HG03442 (cell line): ENCODE data around the gene ZNF106.

Experiments used
- ATAC-seq: cut with Tn5 transposase; IDR thresholded peaks from one replicate; pipeline ENCODE4 v1.9.1; 2021; ENCODE audit warnings: mild to moderate bottlenecking, moderate library complexity; ENCODE audit not compliant: unreplicated experiment

ZNF106 gene

GRCh38 chr15:42482701-42483100 lies 8.2 kb downstream of the ZNF106 start:
- ATAC-seq = no peak

DNA sequence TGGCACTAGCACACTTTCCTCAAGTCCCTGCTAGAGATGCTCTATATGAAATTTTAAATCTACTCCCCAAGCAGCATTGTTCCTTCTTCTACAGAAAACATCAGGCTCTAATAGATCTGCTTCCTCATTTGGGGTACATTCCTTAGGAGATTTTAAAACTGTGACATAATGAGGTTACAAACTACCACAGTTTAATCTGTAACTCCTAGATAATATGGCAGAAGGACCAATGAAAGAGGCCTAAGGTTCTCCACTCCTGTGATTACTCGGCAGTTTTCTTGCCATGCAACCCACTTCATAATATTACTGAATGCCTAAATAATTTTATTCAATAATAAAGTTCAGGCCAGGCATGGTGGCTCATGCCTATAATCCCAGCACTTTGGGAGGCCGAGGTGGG lies 16.1 kb downstream of the ZNF106 start:
- no peak for ATAC-seq

GRCh38 chr15:42471002-42471401 lies 19.9 kb downstream of the ZNF106 start:
- no peak for ATAC-seq

DNA sequence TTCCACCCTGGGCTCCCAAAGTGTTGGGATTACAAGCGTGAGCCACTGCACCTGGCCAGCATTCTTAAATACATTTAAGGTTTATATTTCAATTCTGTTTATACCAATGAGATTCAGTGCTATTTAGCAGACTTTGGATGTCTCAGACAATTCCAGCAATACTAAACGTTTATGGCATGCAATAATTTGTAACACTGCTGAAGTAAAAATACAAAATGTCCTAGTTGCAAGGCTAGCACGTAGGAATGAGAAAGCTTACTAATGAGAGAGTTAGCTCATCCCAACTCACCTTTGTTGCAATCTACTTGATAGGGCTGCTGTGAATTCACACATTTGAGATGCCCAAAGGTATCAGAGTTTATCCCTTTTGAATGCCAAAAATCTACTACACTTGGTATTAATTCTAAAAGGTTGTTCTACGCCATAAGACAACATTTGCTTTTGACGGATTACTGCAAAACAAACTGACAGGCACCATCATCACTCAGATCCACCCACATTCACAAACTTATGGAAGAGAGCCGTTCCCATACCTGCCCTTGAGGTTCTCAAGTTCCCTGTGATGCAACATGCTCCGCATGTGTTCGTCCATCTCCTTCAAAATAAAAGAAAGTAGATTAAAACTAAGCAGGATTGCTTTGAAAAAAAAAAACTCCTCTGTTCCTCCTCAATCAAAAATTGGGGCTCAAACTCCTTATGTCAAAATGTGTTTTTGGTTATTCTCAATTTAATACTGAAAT lies 25.3 kb downstream of the ZNF106 start:
- no peak for ATAC-seq

DNA sequence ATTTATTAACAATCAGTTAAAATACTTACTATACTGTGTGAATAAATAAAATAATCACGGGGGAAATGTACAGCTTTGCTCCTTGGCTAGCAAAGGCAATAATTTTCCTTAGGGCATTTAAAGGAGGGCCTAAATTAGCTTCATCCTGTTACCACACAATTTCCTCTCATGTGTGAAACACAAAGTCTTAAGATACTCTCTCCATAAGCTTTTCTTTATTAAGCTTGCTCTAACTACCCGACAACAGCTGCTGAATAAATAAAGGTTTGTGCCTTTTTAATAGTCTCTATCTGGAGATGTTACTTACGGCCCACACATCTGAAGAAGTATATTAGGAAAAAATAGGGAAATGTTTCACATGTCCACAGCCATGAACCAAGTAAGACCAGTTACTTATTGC lies 29.7 kb downstream of the ZNF106 start:
- ATAC-seq = no peak

DNA sequence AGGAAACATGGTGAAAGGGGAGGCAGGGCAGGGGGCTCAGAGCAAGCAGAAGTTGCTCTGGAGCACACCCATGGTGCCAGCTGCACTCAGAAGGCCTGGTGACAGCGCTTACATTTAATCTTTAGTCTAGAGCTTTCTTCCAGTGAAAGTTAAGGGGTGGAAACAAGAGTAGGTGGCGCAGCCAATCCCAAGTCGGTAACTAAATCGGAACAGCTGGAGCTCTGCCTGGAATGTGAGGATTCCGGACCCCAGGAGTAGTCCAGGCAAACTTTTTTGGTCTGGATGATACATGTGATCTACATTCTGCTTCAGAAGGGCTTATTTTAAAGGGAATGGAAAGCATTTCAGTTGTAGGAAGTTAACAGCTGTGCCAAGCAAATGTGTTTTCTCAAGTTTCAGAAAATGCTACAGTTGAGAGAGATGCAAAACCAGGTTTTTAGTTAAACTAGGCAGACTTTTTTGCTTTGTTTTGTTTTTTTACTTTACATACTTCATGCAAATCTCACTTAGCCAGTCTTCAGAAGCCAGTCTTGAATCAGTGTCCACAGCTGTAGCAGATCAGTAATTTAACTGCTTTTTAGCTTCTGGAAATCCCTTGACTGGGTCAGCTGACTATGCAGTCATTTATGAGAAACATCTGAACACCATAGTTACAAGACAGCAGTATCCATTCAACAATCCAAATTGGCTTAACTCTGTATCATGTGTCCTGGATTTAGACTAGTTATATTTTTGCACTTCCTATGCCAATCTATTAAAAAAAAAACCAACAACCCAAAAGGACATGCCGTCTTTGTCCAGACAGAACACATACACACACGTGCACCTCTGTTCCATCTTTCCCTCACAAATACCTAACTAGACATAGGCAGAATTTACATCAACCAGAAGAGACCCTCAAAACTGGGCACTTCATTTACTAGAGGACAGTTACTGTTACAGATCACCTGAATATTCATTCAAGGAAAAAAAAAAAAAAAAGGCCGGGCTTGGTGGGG lies 33.2 kb downstream of the ZNF106 start:
- no peak for ATAC-seq

- no peak for ATAC-seq
Measured at GRCh38 chr15:42456971-42457370, 34.0 kb downstream of the ZNF106 start.

GRCh38 chr15:42456531-42456930 lies 34.4 kb downstream of the ZNF106 start:
- ATAC-seq = no peak

GRCh38 chr15:42453826-42454225 lies 37.1 kb downstream of the ZNF106 start:
- no peak for ATAC-seq

DNA sequence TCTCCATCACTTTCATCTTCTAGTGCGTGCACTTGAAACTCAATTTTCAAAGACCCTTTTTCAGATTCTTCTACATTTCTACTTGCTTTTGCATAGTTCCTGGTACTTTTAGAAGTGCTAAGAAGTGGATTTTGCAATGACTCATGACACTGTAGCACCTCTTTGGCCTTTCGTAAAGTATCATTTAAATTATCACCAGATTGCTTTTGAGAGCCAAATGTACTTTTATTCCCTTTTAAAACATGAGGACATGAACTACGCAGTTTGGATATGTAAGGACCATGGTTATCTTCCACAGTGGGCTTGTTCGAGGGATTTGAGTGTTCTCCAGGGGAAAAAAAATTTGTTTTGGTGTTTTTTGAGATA lies 40.5 kb downstream of the ZNF106 start:
- ATAC-seq = no peak

DNA sequence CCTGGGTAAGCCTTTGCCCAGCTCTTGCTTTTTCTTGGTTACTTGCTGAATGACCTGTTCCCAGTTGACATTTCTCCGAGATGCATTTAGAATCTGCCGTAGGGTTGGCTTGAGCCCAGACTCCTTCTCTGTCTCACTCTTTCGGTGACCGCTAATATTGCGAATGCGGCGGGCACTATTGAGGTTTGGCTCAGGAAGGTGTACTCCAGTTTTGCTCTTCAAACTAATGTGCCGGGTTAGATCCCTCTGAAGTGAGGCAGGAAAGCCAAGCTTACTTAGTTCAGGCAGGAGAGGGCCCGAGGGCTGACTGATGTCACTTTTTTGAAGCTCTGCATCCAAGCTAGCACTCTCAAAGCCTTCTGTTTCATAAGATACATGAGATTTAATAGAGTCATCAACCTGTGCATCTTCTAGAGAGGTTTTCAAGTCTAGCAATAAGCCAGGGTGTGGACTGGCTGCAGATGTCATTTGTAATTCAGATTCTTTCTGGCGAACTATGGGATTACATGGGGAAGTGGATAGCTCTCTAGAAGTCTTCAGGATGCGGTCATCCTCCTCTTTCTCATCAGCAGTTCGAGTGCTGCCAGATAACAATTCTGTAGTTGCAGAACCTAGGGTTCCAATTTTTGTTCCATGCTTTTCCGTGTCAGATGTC lies 41.0 kb downstream of the ZNF106 start:
- no peak for ATAC-seq

- no peak for ATAC-seq
Measured at GRCh38 chr15:42448281-42448680, 42.7 kb downstream of the ZNF106 start.

- ATAC-seq = no peak
Measured at GRCh38 chr15:42447599-42447998, 43.3 kb downstream of the ZNF106 start.

DNA sequence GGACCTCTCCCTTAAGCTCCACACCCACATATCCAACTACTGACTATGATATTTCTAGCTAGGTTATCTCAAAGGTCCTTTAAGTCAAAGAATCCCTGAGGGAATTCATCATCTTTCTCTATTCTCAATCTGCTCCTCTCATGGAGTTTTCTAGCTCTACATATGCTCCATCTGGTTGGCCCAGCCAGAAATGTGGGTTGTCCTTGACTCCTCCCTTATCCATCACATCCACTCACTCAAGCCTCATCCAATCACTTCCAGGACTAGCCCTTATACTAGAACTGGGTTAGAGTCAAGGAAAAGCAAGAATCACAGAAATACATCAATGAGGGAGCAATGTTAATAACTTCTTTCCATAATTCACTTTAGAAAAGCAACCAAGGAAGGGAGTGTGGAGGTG lies 45.4 kb downstream of the ZNF106 start:
- ATAC-seq = no peak

DNA sequence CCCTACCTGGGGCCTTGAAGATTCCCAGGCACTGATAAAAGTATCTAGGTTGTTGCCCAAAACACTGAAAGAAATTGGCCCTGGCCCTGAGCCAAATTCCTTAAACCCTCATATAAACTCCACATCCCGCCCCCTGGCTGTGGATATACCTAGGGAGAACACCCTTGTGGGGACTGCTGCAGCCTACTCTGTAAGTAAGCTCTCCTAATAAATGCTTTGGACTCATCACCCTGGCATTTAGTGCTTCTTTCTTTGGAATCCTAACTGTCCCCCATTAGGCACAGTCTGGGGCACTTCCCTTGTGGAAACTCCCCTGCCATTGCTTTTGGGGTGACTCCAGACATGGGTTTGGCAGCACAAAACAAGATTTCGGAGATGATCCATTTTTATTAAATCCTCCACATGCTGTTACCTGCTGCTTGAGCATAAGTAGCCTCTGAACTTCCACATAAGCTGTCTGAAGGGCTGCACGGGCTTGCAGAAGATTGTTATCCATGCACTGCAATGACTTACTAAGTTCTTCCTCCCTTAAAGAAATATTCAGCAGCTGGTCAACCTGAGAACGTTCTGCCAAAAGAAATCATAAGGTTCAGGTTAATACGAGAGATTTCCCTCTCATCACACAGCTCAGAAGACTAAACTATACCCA lies 46.4 kb downstream of the ZNF106 start:
- no peak for ATAC-seq

- no peak for ATAC-seq
Measured at GRCh38 chr15:42427429-42428223, 63.3 kb downstream of the ZNF106 start.

DNA sequence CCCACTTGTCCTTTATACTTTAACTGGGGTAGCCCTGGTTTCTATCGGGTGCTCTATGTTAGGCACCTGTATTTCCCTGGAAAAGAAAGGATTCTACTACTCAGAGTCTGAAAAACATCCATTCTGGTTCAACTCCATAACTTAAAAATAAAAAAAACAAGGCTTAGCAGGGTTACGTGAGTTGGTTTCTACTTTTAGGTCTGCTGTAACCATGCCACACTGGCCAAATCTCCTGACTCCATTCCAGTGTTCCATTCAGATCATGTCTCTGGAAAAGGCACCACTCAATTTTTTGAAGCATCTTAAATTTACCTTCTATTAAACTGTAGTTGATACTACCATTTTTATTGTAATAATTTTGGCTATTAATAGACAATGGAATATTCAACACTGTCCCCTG lies 69.6 kb downstream of the ZNF106 start:
- no peak for ATAC-seq

GRCh38 chr15:42419369-42419768 lies 71.6 kb downstream of the ZNF106 start:
- no peak for ATAC-seq

- ATAC-seq = no peak
Measured at GRCh38 chr15:42413920-42414319, 77.0 kb downstream of the ZNF106 start.

GRCh38 chr15:42411884-42412283 lies 79.1 kb downstream of the ZNF106 start:
- no peak for ATAC-seq
